Measurements from ENCODE around the gene RNF180.
"Not testable (repeated sequence)": the region's sequence is repeated elsewhere in the genome, so short reads cannot be mapped to it uniquely, and the experiment has no call there.

DNA sequence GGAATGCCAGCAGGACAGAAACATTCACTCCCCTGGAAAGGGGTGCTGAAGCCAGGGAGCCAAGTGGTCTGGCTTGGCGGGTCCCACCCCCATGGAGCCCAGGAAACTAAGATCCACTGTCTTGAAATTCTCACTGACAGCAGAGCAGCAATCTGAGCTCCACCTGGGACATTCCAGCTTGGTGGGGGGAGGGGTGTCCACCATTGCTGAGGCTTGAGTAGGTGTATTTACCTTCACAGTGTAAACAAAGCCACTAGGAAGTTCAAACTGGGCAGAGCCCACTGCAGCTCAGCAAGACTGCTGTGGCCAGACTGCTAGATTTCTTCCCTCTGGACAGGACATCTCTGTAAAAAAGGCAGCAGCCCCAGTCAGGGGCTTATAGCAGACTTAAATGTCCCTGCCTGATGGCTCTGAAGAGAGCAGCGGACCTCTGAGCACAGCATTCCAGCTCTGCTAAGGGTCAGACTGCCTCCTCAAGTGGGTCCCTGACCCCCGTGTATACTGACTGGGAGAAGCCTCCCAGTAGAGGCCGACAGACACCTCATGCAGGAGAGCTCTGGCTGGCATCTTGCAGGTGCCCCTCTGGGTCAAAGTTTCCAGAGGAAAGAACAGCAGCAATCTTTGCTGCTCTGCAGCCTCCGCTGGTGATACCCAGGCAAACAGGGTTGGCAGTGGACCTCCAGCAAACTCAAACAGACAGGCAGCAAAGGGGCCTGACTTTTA is 241.6 kb downstream of the RNF180 start:
- TF ChIP-seq, protein P1, sequence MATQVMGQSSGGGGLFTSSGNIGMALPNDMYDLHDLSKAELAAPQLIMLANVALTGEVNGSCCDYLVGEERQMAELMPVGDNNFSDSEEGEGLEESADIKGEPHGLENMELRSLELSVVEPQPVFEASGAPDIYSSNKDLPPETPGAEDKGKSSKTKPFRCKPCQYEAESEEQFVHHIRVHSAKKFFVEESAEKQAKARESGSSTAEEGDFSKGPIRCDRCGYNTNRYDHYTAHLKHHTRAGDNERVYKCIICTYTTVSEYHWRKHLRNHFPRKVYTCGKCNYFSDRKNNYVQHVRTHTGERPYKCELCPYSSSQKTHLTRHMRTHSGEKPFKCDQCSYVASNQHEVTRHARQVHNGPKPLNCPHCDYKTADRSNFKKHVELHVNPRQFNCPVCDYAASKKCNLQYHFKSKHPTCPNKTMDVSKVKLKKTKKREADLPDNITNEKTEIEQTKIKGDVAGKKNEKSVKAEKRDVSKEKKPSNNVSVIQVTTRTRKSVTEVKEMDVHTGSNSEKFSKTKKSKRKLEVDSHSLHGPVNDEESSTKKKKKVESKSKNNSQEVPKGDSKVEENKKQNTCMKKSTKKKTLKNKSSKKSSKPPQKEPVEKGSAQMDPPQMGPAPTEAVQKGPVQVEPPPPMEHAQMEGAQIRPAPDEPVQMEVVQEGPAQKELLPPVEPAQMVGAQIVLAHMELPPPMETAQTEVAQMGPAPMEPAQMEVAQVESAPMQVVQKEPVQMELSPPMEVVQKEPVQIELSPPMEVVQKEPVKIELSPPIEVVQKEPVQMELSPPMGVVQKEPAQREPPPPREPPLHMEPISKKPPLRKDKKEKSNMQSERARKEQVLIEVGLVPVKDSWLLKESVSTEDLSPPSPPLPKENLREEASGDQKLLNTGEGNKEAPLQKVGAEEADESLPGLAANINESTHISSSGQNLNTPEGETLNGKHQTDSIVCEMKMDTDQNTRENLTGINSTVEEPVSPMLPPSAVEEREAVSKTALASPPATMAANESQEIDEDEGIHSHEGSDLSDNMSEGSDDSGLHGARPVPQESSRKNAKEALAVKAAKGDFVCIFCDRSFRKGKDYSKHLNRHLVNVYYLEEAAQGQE (IDR thresholded peaks at IDR 0.05), result not testable (repeated sequence)
- not testable (repeated sequence) for TF ChIP-seq HOXB13 (CRISPR knock-in tag; IDR thresholded peaks at IDR 0.05; ENCODE audit: low read depth); RARB (CRISPR knock-in tag; IDR thresholded peaks at IDR 0.05); POLR2A (IDR thresholded peaks at IDR 0.05; ENCODE audit: low read length); NFE2L2 (conservative IDR thresholded peaks at IDR 0.05; ENCODE audit: low read length)
- TF ChIP-seq, protein P2, sequence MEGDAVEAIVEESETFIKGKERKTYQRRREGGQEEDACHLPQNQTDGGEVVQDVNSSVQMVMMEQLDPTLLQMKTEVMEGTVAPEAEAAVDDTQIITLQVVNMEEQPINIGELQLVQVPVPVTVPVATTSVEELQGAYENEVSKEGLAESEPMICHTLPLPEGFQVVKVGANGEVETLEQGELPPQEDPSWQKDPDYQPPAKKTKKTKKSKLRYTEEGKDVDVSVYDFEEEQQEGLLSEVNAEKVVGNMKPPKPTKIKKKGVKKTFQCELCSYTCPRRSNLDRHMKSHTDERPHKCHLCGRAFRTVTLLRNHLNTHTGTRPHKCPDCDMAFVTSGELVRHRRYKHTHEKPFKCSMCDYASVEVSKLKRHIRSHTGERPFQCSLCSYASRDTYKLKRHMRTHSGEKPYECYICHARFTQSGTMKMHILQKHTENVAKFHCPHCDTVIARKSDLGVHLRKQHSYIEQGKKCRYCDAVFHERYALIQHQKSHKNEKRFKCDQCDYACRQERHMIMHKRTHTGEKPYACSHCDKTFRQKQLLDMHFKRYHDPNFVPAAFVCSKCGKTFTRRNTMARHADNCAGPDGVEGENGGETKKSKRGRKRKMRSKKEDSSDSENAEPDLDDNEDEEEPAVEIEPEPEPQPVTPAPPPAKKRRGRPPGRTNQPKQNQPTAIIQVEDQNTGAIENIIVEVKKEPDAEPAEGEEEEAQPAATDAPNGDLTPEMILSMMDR (IDR thresholded peaks at IDR 0.05), result not testable (repeated sequence)

Measured in A549 (cell line).